ENCODE results near the gene NOTCH4.

- TF ChIP-seq CTCF (conservative IDR thresholded peaks at IDR 0.05; ENCODE audit: low read length) (no peak), EZH2phosphoT487 (IDR thresholded peaks at IDR 0.05; ENCODE audit: borderline replicate concordance) (no peak)
Measured at GRCh38 chr6:32146287-32146686, 77.6 kb downstream of the NOTCH4 start.
